ENCODE results near the gene ROCK2.

Gene ROCK2

DNA sequence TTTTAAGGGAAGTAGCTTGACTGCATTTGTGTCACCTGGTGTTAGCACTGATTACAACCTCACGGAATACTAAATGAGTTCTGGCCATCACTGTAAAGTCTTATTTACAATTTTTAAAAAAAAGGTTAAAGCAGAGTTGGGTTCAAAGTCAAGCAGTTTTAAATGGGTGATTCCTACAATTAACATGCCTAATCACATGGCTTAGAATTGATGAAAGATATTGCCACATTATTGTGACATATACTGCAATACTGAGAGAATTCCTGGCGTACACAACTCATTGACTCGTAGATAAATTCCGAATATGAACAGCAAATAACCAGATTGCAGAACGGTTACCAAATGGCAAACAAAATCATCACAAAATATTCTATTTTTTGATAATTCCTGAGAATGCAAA, 34.2 kb downstream of the ROCK2 start:
- DNase-seq (ENCODE audit: low read depth), result no peak

DNA sequence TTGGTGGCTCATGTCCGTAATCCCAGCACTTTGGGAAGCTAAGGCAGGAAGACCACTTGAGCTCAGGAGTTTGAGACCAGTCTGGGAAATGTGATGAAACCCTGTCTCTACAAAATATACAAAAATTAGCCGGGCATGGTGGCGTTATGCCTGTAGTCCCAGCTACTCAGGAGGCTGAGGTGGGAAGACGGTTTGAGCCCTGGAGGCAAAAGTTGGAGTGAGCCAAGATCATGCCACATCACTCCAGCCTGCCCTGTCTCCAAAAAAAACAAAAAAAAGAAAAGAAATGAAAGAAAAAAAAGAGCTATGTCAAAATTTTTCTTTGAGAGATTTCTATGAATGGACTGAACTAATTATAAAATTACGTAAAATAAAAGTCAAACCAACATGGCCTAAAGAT, 34.7 kb downstream of the ROCK2 start:
- no peak for DNase-seq (ENCODE audit: low read depth)

DNA sequence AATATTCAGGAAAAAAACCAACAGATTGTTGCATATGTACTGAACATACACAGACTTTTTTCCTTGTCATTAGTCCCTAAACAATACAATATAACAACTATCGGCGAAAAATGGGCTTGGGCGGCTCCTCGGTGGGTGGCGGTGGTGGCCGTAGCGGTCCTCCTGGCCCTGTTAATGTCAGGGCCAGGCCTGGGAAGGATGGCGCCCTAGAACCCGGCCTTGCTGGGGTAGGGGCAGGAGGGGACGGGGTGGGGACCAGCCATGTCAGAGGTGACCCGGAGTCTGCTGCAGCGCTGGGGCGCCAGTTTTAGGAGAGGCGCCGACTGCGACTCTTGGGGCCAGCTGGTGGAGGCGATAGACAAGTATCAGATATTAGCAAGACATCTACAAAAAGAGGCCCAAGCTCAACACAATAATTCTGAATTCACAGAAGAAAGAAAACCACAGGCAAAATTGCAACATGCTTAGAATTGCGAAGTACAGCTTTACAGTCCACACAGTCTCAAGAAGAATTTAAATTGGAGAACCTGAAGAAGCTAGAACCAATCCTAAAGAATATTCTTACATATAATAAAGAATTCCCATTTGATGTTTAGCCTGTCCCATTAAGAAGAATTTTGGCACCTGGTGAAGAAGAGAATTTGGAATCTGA, 36.5 kb downstream of the ROCK2 start:
- no peak for DNase-seq (ENCODE audit: low read depth)

DNA sequence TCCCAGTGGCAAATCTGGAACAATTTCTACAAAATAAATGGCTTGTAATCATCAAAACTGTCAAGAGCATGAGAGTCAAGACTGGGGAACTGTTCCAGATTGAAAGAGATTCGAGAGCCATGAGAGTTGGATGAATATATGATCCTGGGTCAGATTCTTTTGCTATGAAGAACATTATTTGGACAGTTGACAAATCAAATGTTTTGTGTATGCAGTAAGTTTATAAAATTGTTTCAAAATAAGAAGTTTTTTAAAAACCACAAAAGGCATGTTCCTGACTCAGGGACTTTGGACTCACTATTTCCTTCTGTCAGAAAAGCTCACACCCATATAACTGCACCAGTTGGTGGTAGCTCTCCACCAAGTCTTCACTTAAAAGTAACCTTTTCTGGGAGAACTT, 38.5 kb downstream of the ROCK2 start:
- peak; percentile 62 for DNase-seq (ENCODE audit: low read depth)

DNA sequence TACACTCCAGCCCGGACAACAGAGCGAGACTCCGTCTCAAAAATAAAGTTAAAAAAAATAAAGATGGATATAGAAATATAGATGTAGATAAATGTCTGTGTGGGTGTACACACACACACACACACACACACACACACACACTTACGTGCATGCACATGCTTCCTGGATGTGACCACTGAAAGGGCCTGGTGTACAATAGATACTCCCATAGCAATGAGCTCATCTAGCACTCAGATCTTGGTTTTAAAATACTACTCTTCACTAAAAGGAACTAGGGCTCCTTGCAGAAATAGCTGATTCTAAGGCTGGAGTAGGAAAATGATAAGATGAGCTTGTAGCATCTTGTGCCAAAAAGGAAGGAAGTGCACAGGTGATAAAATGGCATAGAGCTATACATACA, 39.1 kb downstream of the ROCK2 start:
- no peak for DNase-seq (ENCODE audit: low read depth)

DNA sequence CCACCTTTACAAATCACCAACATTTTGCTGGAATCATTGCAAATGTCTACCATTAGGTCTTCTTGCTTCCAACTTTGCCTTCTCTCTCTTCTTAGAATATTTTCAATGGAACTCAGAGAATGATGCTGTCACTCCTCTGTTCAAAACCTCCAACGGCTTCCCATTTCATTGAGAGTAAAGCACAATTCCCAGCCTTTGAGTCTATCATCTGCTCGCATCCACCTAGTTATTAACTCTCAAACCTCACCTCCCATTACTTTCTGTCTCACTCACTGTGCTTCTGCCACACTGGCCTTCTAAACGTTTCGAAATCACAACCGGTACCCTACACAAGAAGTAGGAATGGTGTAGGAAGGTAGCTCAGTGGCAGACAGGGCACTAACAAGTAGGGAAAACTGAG, 40.0 kb downstream of the ROCK2 start:
- no peak for DNase-seq (ENCODE audit: low read depth)

DNA sequence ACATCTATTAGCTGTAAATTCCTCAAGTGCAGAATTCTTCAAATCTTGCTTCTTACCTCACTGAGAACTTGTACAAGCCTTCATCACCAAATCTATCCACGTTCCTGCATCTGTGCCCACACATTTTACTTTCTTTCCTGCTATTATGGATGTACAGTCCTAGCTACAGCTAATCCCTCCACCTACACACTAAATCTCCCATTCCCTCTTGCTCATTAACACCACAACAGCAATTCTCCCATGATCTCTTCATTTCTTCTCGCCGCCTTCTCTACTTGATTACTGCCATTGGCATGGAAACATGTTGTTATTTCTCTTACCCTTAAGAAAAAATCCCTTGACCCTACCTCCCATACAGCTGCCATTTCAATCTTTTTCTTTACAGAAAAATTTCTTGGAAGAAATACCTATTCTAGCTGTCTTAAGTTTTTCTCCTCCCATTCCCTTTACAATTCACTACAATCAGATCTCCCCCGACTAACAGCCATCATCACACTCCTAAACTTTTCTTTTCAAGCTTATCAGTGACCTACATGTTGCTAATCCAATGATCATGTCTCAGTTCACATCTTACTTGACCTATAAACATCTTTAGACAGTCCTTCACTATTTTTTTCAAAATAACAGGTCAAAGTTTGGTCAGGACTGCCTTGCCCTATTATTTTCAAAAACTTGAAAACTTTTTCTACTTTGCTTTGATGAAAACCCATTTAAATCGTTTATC, 41.0 kb downstream of the ROCK2 start:
- DNase-seq (ENCODE audit: low read depth), result no peak

DNA sequence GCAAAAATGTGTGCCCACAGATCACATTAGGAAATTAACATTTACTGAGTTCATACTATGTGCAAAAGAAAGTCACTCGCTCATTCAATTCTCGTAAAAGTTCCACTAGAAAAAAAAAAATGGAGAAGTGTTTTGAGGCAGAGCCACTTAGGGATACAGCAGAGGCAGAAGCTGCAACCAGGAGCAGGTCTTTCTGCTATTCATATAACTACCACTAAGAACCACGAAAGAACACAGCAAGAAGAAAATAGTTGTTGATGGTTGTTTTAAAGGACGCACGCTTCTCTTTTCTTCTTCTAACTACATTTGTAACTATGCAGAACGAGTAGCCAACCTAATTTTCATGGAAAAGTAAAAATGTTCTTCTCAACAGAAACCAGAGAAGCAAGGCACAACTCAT, 45.0 kb downstream of the ROCK2 start:
- DNase-seq (ENCODE audit: low read depth), result no peak

DNA sequence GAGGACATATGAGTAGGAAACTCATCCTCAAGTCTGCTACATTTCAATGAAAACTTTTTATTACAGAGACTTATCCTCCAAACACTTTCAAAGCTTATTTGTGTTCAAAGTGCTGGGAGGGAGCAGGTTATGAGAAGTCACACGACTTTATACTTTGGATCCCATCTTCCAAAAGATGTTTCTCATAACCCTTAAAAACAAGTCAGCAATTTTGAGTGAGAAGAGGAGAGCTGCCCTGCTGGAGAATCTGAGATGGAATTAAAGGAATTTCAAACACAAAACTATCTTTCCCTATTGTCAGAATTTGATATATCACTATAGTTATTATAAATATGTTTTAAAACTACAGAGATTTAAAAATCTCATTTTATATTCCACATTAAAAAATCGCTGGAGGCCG, 45.8 kb downstream of the ROCK2 start:
- no peak for DNase-seq (ENCODE audit: low read depth)

DNA sequence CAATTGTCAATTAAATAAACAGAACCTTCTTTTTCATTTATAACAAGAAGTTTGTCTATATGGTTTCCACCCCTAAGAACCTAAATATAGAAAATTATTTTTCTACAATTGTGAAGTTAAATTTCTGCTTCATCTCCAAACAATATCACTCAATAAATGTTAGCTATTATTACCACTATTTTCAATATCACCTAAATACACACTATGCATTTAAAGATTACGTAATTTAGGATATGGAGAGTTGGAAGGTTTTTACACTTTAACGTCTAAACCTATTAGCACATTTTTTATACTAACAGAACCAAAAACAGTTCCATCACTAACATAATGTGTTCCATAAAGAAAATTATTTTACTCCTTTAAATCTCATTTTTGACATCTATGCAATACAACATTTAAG, 48.0 kb downstream of the ROCK2 start:
- no peak for DNase-seq (ENCODE audit: low read depth)

DNA sequence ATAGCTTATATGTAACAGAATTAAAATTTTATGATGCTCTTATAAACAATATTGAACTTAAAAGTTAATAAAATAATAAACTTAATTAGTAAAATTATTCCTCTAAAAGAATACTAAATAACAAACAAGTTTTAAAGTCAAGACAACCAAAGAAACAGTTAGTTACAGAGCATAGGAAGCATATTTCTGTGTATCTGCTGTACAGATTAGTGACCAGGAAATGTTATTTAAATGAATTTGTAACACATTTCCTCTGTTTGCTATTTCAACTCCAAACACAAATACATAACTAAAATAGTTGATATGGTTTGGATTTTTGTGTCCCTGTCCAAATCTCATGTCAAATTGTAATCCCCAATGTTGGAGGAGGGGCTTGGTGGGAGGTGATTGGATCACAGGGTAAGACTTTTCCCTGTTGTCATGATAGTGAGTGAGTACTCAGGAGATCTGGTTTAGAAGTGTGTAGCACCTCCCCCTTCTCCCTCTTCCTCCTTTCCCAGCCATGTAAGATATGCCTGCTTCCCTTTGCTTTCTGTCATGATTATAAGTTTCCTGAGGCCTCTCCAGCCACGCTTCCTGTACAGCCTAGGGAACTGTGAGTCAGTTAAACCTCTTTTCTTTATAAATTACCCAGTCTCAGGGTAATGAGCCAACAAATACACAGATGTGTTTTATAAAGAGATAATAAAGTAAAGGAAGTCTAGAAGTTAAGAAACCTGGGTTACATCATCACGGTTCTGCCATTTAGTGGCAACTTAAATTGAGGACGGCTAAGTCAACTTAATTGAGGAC, 51.8 kb downstream of the ROCK2 start:
- no peak for DNase-seq (ENCODE audit: low read depth)

DNA sequence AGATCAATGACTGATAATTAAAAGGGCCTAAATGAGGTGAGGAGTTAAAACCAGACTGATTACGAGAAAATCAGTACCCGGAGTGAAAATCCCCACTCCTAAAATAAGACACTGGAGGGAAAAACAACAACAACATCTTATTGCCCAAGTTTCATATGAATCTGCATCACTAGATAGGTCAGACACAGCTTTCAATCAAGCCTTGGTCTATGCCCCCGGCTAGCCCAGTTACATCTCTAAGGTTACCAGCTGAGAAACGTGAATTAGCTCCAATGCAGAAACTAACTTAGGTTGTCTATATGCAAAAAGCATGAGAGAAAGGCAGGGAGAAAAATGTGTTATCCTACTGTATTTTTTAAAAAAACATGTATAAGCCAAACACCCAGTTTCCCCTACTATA, 53.7 kb downstream of the ROCK2 start:
- DNase-seq (ENCODE audit: low read depth), result no peak

DNA sequence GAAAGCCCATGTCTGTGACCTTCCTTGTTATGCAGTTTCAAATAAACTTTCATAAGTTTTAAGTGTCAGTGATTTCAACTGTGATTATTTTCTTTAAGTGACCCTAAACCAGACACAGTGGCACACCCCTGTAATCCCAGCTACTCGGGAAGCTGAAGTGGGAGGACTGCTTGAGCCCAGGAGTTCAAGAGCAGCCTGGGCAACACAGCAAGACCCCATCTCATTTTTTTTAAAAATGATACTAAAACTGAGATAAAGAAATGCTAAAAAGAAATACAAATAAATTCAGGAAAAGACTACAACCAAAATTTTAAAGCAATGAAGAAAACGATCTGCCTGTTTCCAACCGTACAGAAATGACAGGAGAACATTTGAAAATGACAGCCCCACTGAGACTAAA, 54.2 kb downstream of the ROCK2 start:
- DNase-seq (ENCODE audit: low read depth), result no peak

DNA sequence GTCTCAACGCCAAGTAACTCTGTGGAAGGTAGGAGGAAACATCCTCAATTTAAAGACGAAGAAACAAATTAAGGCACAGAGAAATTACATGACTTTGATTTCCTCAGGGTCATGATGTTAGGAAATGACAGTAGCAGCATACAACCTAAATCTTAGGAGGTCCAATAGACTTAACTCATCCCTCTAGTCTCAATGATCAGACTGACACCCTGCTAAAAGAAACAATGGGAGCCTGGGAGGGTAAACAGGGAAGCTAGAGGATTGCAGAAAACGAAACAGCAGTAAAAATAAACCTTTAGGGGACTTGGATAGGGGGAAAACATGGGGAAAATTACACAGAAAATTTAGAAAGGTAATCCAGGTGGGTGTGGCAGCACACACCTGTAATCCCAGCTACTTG, 56.0 kb downstream of the ROCK2 start:
- no peak for DNase-seq (ENCODE audit: low read depth)

DNA sequence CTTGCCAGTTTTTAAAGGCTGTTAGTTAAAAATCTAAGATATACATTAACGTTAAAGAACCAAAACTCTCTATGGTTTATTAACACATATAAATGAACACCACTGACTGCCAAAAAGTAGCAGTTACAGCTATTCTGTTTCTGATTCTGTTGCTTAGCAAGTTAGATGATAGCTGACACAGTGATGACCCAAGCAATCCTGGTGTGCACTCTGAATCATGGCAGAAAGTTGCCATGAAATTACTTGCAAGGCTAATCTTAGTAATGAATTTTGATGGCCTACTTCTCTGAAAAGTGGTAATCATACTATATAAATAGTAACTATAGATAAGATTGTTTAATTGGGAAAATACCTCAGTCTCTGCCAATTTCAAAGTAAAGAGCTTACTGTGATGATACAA, 57.7 kb downstream of the ROCK2 start:
- DNase-seq (ENCODE audit: low read depth), result no peak

DNA sequence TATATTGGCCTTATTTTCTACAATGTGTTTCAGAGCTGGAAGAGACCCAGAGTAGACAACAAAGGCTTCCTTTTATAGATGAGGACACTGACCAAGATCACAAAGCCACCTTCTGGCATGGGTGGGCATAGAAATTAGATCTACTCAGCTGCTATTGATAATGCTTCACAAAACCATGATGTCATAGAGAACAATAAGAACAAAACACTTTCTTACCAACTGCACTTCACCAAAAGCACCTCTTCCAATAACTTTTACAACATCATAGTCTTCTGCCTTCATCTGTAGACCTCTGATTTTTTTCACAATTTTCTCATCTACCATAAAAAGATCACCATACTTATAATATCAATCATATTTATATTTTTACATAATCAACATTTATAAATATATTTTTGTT, 58.1 kb downstream of the ROCK2 start:
- DNase-seq (ENCODE audit: low read depth), result no peak

DNA sequence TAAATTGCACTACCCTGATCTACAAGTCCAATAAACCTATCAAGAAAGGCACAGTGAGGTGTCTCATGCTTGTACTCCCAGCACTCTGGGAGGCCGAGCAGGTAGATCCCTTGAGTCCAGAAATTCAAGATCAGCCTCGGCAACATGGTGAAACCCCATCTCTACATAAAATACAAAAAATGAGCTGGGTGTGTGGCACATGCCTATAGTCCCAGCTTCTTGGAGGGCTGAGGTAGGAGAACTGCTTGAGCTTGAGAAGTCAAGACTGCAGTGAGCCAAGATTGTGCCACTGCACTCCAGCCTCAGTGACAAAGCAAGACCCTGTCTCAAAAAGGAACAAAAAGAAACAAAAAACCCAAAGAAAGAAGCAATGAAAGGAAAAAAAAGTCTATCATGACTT, 58.9 kb downstream of the ROCK2 start:
- DNase-seq (ENCODE audit: low read depth), result no peak

DNA sequence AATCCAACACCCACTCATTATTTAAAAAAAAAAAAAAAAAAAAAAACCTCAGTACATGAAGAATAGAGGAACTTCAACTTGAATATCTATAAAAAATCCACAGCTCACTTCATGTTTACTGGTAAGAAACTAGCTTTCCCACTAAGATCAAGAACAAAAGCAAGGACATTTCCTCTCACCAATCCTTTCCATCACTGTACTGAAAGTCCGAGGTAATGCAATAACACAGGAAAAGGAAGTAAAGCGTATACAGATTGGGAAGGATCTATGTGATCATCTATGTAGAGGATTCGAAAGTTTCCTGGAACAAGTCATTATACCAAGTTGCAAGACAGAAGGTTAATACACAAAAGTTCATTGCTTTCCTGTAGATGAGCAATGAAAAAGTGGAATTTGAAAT, 63.2 kb downstream of the ROCK2 start:
- no peak for DNase-seq (ENCODE audit: low read depth)

DNA sequence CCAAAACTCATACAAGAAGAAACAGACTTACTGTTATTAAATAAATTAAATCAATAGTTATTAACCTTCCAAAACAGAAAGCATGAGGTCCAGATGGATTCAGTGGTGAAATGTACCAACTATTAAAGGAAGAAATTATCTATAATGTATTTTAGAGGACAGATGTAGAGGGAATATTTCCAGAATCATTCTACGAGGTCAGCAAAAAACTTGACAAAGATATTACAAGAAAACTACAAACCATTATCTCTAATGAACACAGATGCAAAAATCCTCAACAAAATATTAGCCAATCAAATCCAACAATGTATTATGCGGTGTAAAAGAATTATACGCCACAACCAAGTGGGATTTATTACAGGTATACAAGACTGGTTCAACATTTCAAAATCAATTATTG, 63.7 kb downstream of the ROCK2 start:
- no peak for DNase-seq (ENCODE audit: low read depth)

DNA sequence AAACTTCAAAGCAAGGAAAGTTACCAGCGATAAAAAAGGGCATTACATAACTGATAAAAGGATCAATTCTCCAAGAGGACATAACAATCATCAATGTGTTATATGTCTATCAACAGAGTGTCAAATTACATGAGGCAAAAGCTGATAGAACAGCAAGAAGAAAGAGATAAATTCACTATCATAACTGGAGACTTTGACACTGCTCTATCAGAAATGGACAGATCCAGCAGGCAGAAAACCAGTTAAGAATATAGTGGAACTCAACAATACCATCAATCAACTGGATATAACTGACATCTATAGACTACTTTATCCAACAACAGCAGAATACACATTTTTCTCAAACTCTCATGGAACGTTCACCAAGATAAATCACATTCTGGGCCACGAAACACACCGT, 65.0 kb downstream of the ROCK2 start:
- DNase-seq (ENCODE audit: low read depth), result no peak

DNA sequence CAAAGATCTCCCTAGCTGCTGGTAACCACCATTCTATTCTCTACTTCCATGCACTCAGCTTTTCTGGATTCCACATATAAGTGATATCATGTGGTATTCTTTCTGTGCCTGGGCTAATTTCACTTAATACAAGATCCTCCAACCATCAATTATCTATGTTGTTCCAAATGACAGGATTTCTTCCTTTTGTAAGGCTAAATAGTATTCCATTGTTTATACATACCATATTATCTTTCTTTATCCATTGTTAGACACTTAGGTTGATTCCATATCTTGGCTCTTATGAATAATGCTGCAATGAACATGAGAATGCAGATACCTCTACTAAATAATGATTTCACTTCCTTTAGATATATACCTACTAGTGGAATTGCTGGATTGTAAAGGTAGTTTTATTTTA, 66.2 kb downstream of the ROCK2 start:
- DNase-seq (ENCODE audit: low read depth), result no peak

DNA sequence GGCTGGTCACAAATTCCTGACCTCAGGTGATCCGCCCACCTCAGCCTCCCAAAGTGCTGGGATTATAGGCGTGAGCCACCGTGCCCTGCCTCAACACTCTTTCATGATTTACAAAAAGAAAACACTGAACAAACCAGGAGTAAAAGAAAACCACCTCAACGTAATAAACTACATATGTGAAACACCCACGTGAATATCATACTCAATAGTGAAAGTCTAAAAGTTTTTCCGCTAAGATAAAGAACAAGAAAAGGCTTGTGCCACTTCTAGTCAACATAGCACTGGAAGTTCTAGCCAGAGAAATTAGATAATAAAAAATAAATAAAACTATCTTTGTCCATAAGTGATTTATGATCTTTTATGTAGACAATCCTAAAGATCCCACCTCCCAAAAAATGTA, 68.5 kb downstream of the ROCK2 start:
- no peak for DNase-seq (ENCODE audit: low read depth)

DNA sequence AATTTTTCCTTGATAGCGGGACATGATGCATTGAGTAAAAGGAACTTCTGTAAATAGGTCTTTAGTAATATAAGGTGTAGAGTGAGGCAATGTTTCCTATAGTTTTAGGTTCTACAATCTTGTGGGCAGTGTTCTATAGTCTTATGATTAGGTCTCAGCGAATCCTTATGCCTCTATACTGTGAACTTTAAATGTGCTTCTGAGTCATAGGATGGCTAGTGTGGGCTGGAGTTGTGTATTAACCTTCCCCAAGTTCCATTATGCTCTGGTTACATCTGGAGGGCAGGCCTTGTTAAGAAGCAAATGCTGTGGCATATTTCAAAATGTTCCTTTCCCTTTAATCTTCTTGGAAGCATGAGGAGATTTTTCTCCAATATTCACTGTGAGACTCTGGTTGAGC, 73.5 kb downstream of the ROCK2 start:
- no peak for DNase-seq (ENCODE audit: low read depth)
